Left ventricle myocardium inferior (tissue), 1 donor: ENCODE data around the gene MKNK2. TPM values are rescaled to one million over a fixed set of nuclear protein-coding genes. Genes with fewer than 3 reads are reported as not detected.
A peak's percentile ranks its signal among the peaks of the same experiment; 100 is the strongest.

Experiments
- DNase-seq: peaks from one replicate; pipeline ENCODE4 v3.0.0-alpha.2; 2020
- H3K27ac ChIP-seq: fragments of 200-600 bp; replicated peaks from 2 replicates; pipeline ENCODE4 v1.8.0; 2021
- H3K27me3 ChIP-seq: fragments of 200-600 bp; 2 replicates; pipeline ENCODE4 v1.8.0; 2021; ENCODE audit warnings: low read depth
- H3K36me3 ChIP-seq: fragments of 200-600 bp; 2 replicates; pipeline ENCODE4 v1.8.0; 2021
- H3K4me1 ChIP-seq: fragments of 200-600 bp; 2 replicates; pipeline ENCODE4 v1.8.0; 2021
- H3K4me3 ChIP-seq: fragments of 200-600 bp; 2 replicates; pipeline ENCODE4 v1.8.0; 2021; ENCODE audit warnings: mild to moderate bottlenecking, moderate library complexity
- H3K9me3 ChIP-seq: fragments of 200-600 bp; replicated peaks from 2 replicates; pipeline ENCODE4 v1.8.0; 2021
- CTCF ChIP-seq: fragments of 200-600 bp; IDR thresholded peaks from 2 replicates; pipeline ENCODE4 v1.8.0; 2021; ENCODE audit warnings: antibody characterized with exemption, mild to moderate bottlenecking, borderline replicate concordance
- intact Hi-C: fragments of 100-400 bp; cut with micrococcal nuclease; formaldehyde crosslinking; loops from one replicate; pipeline ENCODE4 v1.11.0; 2022
- total RNA-seq: library from RNA; stranded (reverse); fragmentation: NEBNext Ultra II Directional; extraction: Animal tissue kit (Norgen Biotek cat#: 25700); gene quantifications from one replicate; pipeline ENCODE4 v1.2.1, GENCODE V29; 2021
- donor health status: DM: no; HTN: yes; CAD: no; lungs with severe emphysema.

Gene MKNK2
- total RNA-seq, 1 donor from 2014 or later: 200 TPM

- Histone ChIP-seq H3K36me3 (no peaks in the 10 kb centered on the region), H3K27ac (peak overlapping the region; percentile 100), H3K4me3 (no peak overlapping the region), H3K9me3 (no peaks in the 10 kb centered on the region), H3K27me3 (no peaks in the 10 kb centered on the region), H3K4me1 (peaks cover 89% of the 10 kb centered on the region)
- no peak for DNase-seq
- TF ChIP-seq CTCF: no peak
- intact Hi-C loops: no loop called here
Measured at GRCh38 chr19:2057484-2058469, 6.7 kb upstream of the MKNK2 start.

GRCh38 chr19:2056837-2057192, 5.8 kb upstream of the MKNK2 start:
- TF ChIP-seq CTCF: no peak
- Histone ChIP-seq H3K27me3 (no peaks in the 10 kb centered on the region), H3K4me3 (no peak overlapping the region), H3K27ac (peak overlapping the region; percentile 100), H3K4me1 (peaks cover 88% of the 10 kb centered on the region), H3K36me3 (no peaks in the 10 kb centered on the region), H3K9me3 (no peaks in the 10 kb centered on the region)
- intact Hi-C loops: no loop called here
- no peak for DNase-seq

GRCh38 chr19:2055931-2056836, 5.1 kb upstream of the MKNK2 start:
- Histone ChIP-seq H3K9me3 (no peaks in the 10 kb centered on the region), H3K27me3 (no peaks in the 10 kb centered on the region), H3K36me3 (no peaks in the 10 kb centered on the region), H3K27ac (peak overlapping the region; percentile 100), H3K4me3 (peak overlapping the region; percentile 62), H3K4me1 (peaks cover 91% of the 10 kb centered on the region)
- no peak for TF ChIP-seq CTCF
- intact Hi-C loops: no loop called here
- DNase-seq: peak; percentile 71

GRCh38 chr19:2054763-2055162, 3.7 kb upstream of the MKNK2 start:
- TF ChIP-seq CTCF: no peak
- intact Hi-C loops: no loop called here
- peak overlapping the region; percentile 100 for H3K27ac ChIP-seq

GRCh38 chr19:2053601-2054389, 2.8 kb upstream of the MKNK2 start:
- no peak overlapping the region for H3K4me3 ChIP-seq
- H3K36me3 ChIP-seq: peaks cover 3% of the 10 kb centered on the region
- H3K27ac ChIP-seq: peak overlapping the region; percentile 100
- DNase-seq: peak; percentile 86
- peaks cover 87% of the 10 kb centered on the region for H3K4me1 ChIP-seq
- intact Hi-C loops: no loop called here
- no peaks in the 10 kb centered on the region for H3K27me3 ChIP-seq
- TF ChIP-seq CTCF: no peak
- no peaks in the 10 kb centered on the region for H3K9me3 ChIP-seq

More at GRCh38 chr19:2054763-2055162, 3.7 kb upstream of the MKNK2 start:
- Histone ChIP-seq H3K27me3 (no peaks in the 10 kb centered on the region), H3K36me3 (no peaks in the 10 kb centered on the region), H3K4me1 (peaks cover 87% of the 10 kb centered on the region), H3K9me3 (no peaks in the 10 kb centered on the region), H3K4me3 (no peak overlapping the region)
- no peak for DNase-seq
